ENCODE results near the gene NEBL.

Gene NEBL

DNA sequence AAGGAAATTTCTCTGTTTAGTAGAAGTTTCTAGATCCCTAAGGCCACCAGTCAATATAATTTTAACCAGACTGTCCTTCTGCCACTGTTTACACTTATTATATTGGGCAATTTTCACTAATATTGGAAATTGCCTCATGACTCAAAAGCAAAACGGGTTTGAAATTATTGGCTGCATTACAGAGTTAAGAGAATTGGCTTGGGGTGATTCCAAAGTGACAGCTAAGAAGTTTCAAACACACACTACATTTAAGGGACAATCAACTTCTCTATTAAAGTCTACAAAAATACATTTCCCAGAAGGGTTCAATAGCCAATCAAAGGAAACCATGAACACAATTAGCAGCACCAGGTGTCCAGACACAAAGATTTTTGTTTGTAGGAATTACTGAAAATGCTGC lies 111.9 kb downstream of the NEBL start:
- DNase-seq (ENCODE audit: low read depth in 2 of 2), result no peak

DNA sequence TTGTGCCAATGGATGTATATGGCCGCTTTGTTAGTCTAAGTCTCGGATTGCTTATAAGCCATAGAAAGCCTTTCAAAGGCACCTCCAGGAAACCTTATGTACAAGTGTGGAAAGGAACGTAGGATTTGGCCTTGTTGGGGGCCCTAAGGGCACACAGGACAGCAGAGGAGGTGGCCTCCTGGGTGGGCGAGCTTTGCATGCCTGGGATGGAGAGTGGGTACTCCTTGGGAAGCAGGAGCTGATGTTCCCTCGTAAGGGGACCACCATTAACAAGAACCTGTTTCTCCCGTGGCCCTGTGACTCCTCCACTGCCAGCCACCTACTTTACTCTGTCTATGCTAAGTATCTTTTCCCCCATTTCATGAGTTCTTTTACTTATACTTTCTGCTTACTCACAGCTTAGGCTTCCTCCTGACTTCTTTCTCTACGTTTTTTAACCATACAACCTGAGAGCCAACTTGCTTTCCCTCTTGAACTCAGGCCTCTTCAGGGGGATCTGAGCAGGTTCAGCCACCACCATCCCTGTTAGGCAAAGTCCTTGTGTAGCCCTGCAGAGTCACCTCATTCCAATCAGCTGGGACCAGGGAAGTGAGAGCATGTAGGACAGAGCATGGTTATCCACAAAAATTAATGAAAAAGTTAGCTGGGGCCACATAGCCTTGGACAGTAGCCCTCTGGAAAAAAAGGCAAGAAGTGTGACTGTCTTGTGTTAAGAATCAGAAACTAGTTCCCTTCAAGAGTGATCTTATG lies 118.9 kb downstream of the NEBL start:
- DNase-seq (ENCODE audit: low read depth in 2 of 2), result no peak

- DNase-seq (ENCODE audit: low read depth in 2 of 2), result no peak
Observed at GRCh38 chr10:20776384-20777118, 120.6 kb downstream of the NEBL start.

- no peak for DNase-seq (ENCODE audit: low read depth in 2 of 2)
Observed at GRCh38 chr10:20771051-20771450, 126.1 kb downstream of the NEBL start.

DNA sequence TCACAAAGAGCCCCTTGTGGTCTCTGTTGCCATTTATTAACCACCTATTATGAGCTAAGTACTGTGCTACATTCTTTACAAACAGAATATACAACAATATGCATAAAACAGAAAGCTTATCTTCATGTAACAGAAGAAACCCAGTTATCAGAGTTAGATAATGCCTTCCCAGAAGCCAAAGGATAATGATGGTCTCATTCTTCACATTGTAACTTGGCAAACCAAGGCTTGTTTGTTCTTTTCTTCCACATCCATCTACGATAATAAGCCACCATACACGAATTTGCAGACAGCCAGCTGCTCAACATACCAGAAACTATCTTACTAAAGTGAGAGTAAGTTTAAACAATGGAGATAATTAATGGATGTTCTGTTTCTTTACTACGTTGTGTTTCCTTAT lies 127.6 kb downstream of the NEBL start:
- no peak for DNase-seq (ENCODE audit: low read depth in 2 of 2)

DNA sequence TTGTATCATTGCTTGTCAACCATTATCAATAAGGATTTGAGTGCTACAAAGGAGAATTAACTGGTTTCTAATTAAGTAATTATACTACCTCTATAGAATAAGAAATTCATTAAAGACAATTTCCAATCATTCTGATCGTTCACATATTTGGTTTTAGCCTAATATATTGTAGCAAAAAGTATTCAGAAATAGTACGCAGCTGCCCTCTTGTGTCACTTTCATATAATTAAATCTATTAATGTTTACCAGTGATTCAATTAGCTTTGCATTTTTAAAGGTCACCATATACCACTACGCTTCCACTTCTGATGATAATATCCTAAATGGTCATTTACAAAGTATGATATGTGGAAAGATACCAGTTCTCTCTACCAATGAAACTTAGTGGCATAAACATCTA lies 128.3 kb downstream of the NEBL start:
- DNase-seq (ENCODE audit: low read depth in 2 of 2), result no peak

GRCh38 chr10:20767028-20767427 lies 130.1 kb downstream of the NEBL start:
- DNase-seq (ENCODE audit: low read depth in 2 of 2), result no peak

DNA sequence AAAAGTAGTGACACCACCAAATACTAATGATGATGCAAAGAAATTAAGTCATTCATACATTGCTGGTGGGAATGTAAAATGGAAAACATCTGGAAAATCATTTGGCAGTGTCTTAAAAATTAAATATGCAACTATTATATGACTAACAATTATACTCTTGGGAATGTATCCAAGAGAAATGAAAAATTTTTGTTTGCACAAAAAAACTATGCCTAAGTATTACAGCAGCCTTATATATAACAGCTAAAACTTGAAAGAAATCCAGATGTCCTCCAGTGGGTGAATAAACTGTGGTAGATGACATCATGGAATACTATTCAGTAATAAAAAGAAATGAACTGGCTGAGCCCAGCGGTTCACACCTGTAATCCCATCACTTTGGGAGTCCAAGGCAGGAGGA lies 132.0 kb downstream of the NEBL start:
- no peak for DNase-seq (ENCODE audit: low read depth in 2 of 2)

GRCh38 chr10:20760460-20760859 lies 136.7 kb downstream of the NEBL start:
- no peak for DNase-seq (ENCODE audit: low read depth in 2 of 2)

GRCh38 chr10:20748551-20748950 lies 148.6 kb downstream of the NEBL start:
- no peak for DNase-seq (ENCODE audit: low read depth in 2 of 2)

DNA sequence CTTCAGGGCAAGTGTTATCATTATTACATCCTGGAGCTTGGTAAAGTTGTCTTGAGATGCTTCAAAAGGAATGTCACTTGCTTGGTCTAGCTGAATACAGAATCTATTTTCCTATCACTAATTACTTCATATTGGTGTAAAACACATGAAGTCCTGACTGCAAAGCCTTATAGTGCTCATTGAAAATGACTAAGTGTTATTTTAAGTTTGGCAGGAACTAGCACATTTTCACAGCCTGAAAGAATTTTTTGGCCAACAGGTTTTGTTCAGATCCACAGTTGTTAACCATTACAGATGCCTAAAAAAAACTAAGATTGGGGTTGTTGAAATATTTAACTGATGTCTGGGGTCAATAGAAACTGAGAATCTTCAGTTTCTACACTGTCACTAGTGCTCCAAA lies 149.3 kb downstream of the NEBL start:
- DNase-seq (ENCODE audit: low read depth in 2 of 2), result no peak

DNA sequence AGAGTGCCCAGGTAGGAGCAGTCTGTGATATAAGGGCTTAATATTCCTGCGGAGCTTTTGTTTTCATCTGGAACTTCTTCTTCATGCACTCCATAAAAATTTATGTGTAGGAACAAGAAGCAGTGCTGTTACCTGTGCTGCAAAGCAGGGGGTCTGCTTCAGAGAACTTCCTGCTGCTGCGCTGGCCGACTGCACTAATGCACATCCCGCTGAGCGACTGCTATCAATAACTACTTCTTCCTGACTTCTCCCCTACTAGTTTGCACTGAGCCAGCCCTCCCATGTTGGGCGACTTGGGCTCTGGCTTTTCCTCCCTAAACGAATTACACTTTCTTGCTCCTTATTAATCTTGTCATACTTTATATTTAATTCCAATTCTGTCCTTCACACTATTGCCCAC lies 150.3 kb downstream of the NEBL start:
- DNase-seq (ENCODE audit: low read depth in 2 of 2), result no peak

DNA sequence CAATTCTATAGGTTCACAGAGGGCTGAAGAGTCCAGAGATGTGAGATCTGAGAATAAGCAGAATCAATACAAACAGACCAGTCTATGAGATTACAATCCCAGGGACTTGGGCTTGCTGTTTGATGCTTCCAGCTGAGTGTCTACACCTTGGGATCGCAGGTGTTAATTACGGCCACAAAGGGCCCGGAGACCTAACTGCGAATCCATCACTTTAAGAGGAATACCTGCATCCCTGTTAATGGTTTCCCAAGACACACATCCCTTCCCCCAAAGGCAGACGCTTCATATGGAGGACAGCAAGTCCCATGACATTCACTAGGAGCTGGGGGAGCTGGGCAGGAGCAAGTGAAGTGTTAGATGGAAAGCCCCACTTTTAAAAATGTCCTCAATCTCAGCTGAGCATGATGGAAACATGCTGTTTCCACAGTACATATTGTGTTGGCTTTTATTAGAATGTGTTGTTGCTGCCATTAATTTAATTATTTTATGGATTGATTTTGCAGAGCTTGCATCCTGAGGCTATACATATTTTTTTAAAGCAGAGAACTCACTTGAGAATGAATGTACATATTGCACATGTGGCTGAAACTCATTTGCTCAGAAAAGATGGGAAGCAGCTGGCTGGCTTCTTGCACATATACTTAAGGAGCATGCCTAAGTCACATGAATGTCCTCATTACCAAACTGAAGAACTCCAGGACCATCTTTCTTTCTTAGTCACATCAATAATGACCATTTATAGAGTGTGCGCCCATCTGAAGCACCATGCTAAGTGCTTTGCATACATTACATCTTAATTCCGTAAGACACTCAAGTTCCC lies 151.3 kb downstream of the NEBL start:
- no peak for DNase-seq (ENCODE audit: low read depth in 2 of 2)

DNA sequence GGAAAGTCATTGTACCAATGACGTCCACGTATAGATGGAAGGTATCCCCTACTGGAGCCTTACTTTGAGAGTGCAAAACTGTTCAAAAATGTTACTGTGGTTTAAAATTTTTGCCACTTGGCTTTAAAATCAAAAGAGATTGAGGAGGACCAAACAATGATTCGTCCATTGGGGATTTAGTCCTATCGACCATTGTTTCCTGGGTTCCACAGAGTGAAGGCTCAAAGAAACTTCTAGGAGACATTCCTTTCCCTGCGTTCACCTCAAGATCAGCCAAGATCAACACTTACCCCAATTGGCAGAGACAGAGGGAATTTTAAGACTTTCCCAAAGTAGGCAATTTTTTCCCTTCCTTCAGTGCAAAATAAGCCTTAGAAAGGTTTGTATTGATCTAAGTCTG lies 152.3 kb downstream of the NEBL start:
- no peak for DNase-seq (ENCODE audit: low read depth in 2 of 2)

DNA sequence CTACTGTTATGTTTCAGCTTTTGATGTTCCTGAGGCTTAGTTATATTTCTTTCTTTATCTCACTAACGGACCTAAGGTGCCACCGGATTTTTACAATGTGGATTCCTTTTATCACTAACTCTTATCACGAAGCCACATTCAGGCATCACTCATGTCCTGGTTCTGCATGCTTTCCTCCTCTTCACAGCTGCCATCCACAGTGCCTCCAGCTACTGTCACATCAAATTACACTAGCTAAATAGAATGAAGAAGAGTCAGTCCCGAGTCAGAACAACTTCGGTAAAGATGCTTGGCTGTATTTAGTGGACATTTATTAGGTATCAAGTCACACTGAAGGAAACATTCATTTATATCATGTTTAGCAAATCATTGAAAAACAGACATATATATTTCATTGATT lies 153.2 kb downstream of the NEBL start:
- DNase-seq (ENCODE audit: low read depth in 2 of 2), result no peak

DNA sequence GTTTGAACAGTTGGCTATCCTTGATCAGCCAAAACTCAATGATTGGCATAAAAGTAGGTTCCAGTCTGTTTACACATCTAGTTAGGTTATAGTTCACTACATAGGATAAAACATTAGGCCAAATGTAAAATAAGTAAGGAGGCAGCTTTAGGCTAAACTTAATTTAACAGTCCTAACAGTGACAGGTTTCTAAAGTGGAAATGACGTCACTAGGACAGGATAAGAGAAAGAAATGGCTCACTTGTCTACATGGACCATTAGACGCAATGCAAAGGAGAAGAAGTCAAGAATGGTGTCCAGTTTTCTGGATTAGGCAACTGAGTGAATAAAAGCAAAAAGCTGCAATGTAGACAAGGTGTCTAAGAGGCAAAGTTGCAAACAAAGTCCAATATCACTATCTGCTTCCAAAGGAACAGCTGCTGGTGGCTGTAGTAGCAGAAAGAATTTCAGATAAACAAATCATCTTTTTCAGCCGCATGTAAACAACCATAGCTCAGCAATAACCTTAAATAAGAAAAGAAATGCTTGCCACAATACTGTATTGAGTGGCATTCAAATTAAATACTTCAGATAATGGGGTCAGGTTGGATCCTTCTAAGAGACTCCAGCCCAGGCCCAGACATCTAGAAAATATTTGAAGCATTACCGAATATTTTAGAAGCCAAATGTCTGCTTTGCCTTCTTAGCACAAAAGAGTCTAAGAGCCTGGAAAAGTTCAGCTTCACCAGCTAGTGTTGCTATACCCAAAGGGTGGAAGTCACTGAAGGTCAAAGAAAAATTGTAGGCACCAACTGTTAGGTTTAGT lies 154.2 kb downstream of the NEBL start:
- no peak for DNase-seq (ENCODE audit: low read depth in 2 of 2)

DNA sequence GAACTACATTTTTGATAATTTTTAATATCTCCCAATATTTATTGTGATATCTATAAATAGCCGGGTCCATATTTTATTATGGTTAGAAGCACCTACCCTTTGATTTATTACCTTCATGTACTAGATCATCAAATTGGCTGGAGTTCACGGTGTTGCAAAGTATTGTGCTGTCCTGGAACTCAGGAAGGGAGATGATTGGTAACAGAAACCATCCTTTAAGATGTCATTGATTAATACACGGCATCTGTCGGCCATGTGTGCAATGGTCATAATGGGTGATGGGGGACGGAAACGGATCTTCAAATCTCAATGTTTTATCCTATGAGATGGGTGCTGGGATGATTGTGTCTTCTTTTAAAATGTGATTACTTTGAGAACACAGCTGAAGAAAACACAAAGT lies 157.0 kb downstream of the NEBL start:
- no peak for DNase-seq (ENCODE audit: low read depth in 2 of 2)

DNA sequence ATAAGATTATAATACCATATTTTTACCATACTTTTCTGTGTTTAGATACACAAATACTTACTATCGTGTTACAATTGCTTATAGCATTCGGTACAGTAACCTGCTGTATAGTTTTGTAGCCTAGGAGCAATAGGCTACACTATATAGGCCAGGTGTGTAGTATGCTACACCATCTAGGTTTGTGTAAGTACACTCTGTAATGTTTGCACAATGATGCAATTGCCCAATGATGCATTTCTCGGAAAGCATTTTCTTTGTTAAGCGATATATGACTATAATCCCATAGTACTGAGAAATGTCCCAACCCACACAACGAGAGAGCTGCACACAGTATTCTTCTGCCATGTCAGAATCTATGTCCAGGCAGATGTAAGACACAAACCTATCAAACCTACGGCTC lies 160.0 kb downstream of the NEBL start:
- DNase-seq (ENCODE audit: low read depth in 2 of 2), result no peak
